Lung (tissue), 12 donors: ENCODE measurements around the gene CELF5. TPM values are rescaled to one million over a fixed set of nuclear protein-coding genes. Genes with fewer than 3 reads are reported as not detected.

Experiments used
- ATAC-seq: fragments of 200-7000 bp; cut with Tn5 transposase; one replicate; pipeline ENCODE4 v1.9.1; 2020; ENCODE audit warnings: moderate number of reproducible peaks; ENCODE audit not compliant: insufficient read depth, low FRiP score
- DNase-seq, 3 donors: peaks; one replicate each; pipeline ENCODE4 v3.0.0-alpha.2; 2013 to 2017
- H3K27ac ChIP-seq, 2 donors: one replicate each; pipeline ENCODE4 v1.5.1; 2013; ENCODE audit warnings: mild to moderate bottlenecking in 2 of 2, moderate library complexity in 2 of 2, control low read depth in 1 of 2, inconsistent platforms in 1 of 2, low read depth in 1 of 2, low read length in 1 of 2
- H3K27me3 ChIP-seq, 3 donors: one replicate each; pipeline ENCODE4 v1.5.1; 2013; ENCODE audit warnings: low read length in 2 of 3; ENCODE audit not compliant: control insufficient read depth in 3 of 3, insufficient read depth in 3 of 3
- H3K36me3 ChIP-seq, 4 donors: one replicate each; pipeline ENCODE4 v1.5.1; 2013; ENCODE audit warnings: low read length in 4 of 4, mild to moderate bottlenecking in 1 of 4, moderate library complexity in 1 of 4; ENCODE audit not compliant: control insufficient read depth in 4 of 4, insufficient read depth in 4 of 4
- H3K4me1 ChIP-seq, 5 donors: one replicate each; pipeline ENCODE4 v1.5.1; 2013; ENCODE audit warnings: low read length in 5 of 5, mild to moderate bottlenecking in 2 of 5, moderate library complexity in 1 of 5; ENCODE audit not compliant: control insufficient read depth in 5 of 5, insufficient read depth in 5 of 5
- H3K4me3 ChIP-seq: one replicate; pipeline ENCODE4 v1.5.1; 2013; ENCODE audit warnings: mild to moderate bottlenecking, control low read depth, moderate library complexity
- H3K9ac ChIP-seq, 2 donors: one replicate each; pipeline ENCODE4 v1.5.1; 2013; ENCODE audit warnings: low read length in 2 of 2, control low read depth in 1 of 2; ENCODE audit not compliant: insufficient read depth in 1 of 2
- H3K9me3 ChIP-seq, 4 donors: one replicate each; pipeline ENCODE4 v1.5.1; 2013; ENCODE audit warnings: low read length in 3 of 4, mild to moderate bottlenecking in 1 of 4, moderate library complexity in 1 of 4; ENCODE audit not compliant: control insufficient read depth in 4 of 4, insufficient read depth in 3 of 4
- WGBS, 2 donors: extraction: QIAGEN DNeasy Blood & Tissue Kit; methylation state at CpG; one replicate each; pipeline ENCODE4 v1.1.7; 2013; 5-methylcytosine and 5-hydroxymethylcytosine counted together
- polyA plus RNA-seq, 2 donors: library from polyadenylated mRNA; stranded (reverse); fragments of 200-250 nt; gene quantifications; one replicate each; pipeline ENCODE4 v1.2.1, GENCODE V29; 2013
- total RNA-seq, 2 donors: library from RNA; depleted of rRNA in 1 of 2; stranded (reverse); fragments of >200 nt in 1 of 2; gene quantifications; one replicate each; pipeline ENCODE4 v1.2.1, GENCODE V29; 2014 to 2021
- TF ChIP-seq, protein P1 (sequence below): IDR thresholded peaks from 2 replicates; pipeline ENCODE4 v1.5.1; 2012; ENCODE audit warnings: mild to moderate bottlenecking; ENCODE audit errors: control extremely low read depth, extremely low read depth
- donor health status: control.
- donor health status: control.
- donor health status: Bipolar disorder and iron deficiency.
- donor health status: healthy.
- donor health status: DM: yes; HTN: yes; CAD: no.

The CELF5 gene
- total and polyA plus RNA-seq, 4 donors: 0.08 to 0.14 (median 0.12) TPM; not detected in 1

DNA sequence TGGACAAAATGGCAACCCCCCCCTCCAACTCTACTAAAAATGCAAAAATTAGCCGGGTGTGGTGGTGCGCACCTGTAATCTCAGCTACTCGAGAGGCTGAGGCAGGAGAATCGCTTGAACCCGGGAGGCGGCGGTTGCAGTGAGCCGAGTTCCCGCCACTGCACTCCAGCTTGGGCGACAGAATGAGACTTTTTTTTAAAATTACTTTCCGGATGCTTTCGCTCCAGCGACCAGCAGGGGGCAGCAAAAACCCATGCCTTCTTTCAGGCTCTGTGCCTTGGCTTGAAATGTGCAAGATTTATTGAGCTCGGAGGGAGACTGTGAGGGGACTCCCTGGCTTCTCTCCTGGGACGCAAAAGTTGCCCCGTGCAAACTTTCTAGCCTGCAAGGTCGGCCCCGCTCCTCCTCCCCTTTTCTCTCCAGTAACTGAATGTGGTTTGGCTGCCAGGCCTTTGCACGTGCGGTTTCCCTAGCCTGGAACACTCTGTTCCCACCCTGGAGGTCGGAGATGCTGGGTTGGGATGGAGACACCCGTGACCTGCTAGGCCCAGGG lies 80.5 kb downstream of the CELF5 start:
- Histone ChIP-seq H3K36me3 (no peaks in the 10 kb centered on the region), H3K27me3 (peaks cover 0 to 8% (median 2%) of the 10 kb centered on the region in 3 donors), H3K4me1 (no peaks in the 10 kb centered on the region), H3K9me3 (peaks cover 0 to 8% (median 2%) of the 10 kb centered on the region in 4 donors), H3K27ac (no peak overlapping the region), H3K9ac (no peak overlapping the region), H3K4me3 (no peak overlapping the region)
- WGBS, 2 donors: 7% methylated on average over 22 of the region's 22 CpGs
- ATAC-seq: no peak
- peak; percentile 81 to 83 (median 82) for DNase-seq
- TF ChIP-seq, protein P1, sequence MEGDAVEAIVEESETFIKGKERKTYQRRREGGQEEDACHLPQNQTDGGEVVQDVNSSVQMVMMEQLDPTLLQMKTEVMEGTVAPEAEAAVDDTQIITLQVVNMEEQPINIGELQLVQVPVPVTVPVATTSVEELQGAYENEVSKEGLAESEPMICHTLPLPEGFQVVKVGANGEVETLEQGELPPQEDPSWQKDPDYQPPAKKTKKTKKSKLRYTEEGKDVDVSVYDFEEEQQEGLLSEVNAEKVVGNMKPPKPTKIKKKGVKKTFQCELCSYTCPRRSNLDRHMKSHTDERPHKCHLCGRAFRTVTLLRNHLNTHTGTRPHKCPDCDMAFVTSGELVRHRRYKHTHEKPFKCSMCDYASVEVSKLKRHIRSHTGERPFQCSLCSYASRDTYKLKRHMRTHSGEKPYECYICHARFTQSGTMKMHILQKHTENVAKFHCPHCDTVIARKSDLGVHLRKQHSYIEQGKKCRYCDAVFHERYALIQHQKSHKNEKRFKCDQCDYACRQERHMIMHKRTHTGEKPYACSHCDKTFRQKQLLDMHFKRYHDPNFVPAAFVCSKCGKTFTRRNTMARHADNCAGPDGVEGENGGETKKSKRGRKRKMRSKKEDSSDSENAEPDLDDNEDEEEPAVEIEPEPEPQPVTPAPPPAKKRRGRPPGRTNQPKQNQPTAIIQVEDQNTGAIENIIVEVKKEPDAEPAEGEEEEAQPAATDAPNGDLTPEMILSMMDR: peak; percentile 91

- DNase-seq (no peak), ATAC-seq (no peak)
- Histone ChIP-seq H3K9me3 (peaks cover 0 to 5% (median 0%) of the 10 kb centered on the region in 4 donors), H3K27ac (no peak overlapping the region), H3K4me3 (no peak overlapping the region), H3K9ac (no peak overlapping the region), H3K36me3 (no peaks in the 10 kb centered on the region), H3K4me1 (no peaks in the 10 kb centered on the region), H3K27me3 (peaks cover 0 to 14% (median 4%) of the 10 kb centered on the region in 3 donors)
- TF ChIP-seq, protein P1: no peak
- 63 to 66% methylated on average over 1 of the region's 1 CpG for WGBS, 2 donors
These were observed 85.3 kb downstream of the CELF5 start for GRCh38 chr19:3309724-3310123.

DNA sequence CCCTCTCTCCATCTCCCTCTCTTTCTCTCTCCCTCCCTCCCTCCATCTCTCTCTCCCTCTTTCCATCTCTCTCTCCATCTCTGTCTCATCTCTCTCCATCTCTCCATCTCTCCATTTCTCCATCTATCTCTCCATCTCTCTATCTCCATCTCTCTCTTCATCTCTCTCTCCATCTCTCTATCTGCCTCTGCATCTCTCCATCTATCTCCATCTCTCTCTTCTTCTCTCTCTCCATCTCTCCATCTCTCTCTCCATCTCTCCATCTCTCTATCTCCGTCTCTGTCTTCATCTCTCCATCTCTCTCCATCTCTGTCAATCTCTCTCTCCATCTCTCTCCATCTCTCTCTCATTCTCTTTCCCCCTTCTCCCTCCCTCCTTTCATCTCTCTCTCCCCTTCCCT lies 85.8 kb downstream of the CELF5 start:
- Histone ChIP-seq H3K36me3 (no peaks in the 10 kb centered on the region), H3K4me3 (no peak overlapping the region)
- WGBS, 2 donors: 67 to 76% methylated on average over 1 of the region's 1 CpG

More for the DNA sequence above, 85.8 kb downstream of the CELF5 start:
- no peak overlapping the region for H3K9ac ChIP-seq
- ATAC-seq (no peak), DNase-seq (no peak)
- no peaks in the 10 kb centered on the region for H3K4me1 ChIP-seq
- H3K27ac ChIP-seq: no peak overlapping the region
- peaks cover 0 to 14% (median 4%) of the 10 kb centered on the region in 3 donors for H3K27me3 ChIP-seq
- peaks cover 0 to 5% (median 0%) of the 10 kb centered on the region in 4 donors for H3K9me3 ChIP-seq
- TF ChIP-seq, protein P1: no peak
